Posterior cingulate gyrus (tissue), 11 donors: ENCODE measurements around the gene CLEC16A.

Experiments
- DNase-seq, 10 donors: peaks; one replicate each; pipeline versions ENCODE4 v3.0.0 to v3.0.0-alpha.2; 2020 to 2021; ENCODE audit warnings: mixed read lengths in 3 of 10
- intact Hi-C: fragments of 100-400 bp; cut with DNase I; formaldehyde crosslinking; loops from one replicate; pipeline ENCODE4 v1.15.1; 2023

CLEC16A gene

GRCh38 chr16:11073407-11073999, 129.1 kb downstream of the CLEC16A start:
- intact Hi-C loops, result no loop called here

GRCh38 chr16:11074131-11074530, 129.8 kb downstream of the CLEC16A start:
- no peak for DNase-seq
- intact Hi-C loops, result no loop called here

More at GRCh38 chr16:11073407-11073999, 129.1 kb downstream of the CLEC16A start:
- DNase-seq, result peak in 1 of 10 donors; percentile 70

GRCh38 chr16:11075163-11075562, 130.8 kb downstream of the CLEC16A start:
- intact Hi-C loops, result no loop called here
- DNase-seq, result no peak

GRCh38 chr16:11076259-11077018, 132.1 kb downstream of the CLEC16A start:
- peak in 1 of 10 donors; percentile 70 for DNase-seq
- intact Hi-C loops, result no loop called here

- DNase-seq, result no peak
- intact Hi-C loops, result no loop called here
These were observed 134.6 kb downstream of the CLEC16A start for GRCh38 chr16:11078812-11079459.

GRCh38 chr16:11079652-11080187, 135.4 kb downstream of the CLEC16A start:
- intact Hi-C loops, result no loop called here
- DNase-seq, result no peak

- intact Hi-C loops, result no loop called here
- no peak for DNase-seq
These were observed 136.1 kb downstream of the CLEC16A start for GRCh38 chr16:11080327-11080967.

GRCh38 chr16:11080999-11081630, 136.8 kb downstream of the CLEC16A start:
- intact Hi-C loops, result no loop called here

GRCh38 chr16:11082108-11082859, 137.9 kb downstream of the CLEC16A start:
- intact Hi-C loops, result no loop called here
- DNase-seq, result peak in 1 of 10 donors; percentile 69

More at GRCh38 chr16:11080999-11081630, 136.8 kb downstream of the CLEC16A start:
- no peak for DNase-seq

GRCh38 chr16:11082860-11083388, 138.6 kb downstream of the CLEC16A start:
- no peak for DNase-seq
- intact Hi-C loops, result no loop called here

GRCh38 chr16:11084484-11084875, 140.1 kb downstream of the CLEC16A start:
- no peak for DNase-seq
- intact Hi-C loops, result no loop called here

GRCh38 chr16:11084876-11085485, 140.6 kb downstream of the CLEC16A start:
- DNase-seq, result no peak
- intact Hi-C loops, result no loop called here

GRCh38 chr16:11085916-11086315, 141.6 kb downstream of the CLEC16A start:
- intact Hi-C loops, result no loop called here

GRCh38 chr16:11087691-11088073, 143.3 kb downstream of the CLEC16A start:
- intact Hi-C loops, result no loop called here
- DNase-seq, result peak in 1 of 10 donors; percentile 60

More at GRCh38 chr16:11085916-11086315, 141.6 kb downstream of the CLEC16A start:
- DNase-seq, result no peak

- intact Hi-C loops, result no loop called here
- DNase-seq, result peak in 1 of 10 donors; percentile 50
These were observed 143.8 kb downstream of the CLEC16A start for GRCh38 chr16:11088074-11088730.

GRCh38 chr16:11088831-11089230, 144.5 kb downstream of the CLEC16A start:
- peak in 1 of 10 donors; percentile 49 for DNase-seq
- intact Hi-C loops, result no loop called here

- peak in 1 of 10 donors; percentile 73 for DNase-seq
- intact Hi-C loops, result no loop called here
These were observed 145.2 kb downstream of the CLEC16A start for GRCh38 chr16:11089504-11090124.

GRCh38 chr16:11090232-11090631, 145.9 kb downstream of the CLEC16A start:
- intact Hi-C loops, result no loop called here
- DNase-seq, result no peak
